Measurements from ENCODE around the gene CDK5RAP3.

DNA sequence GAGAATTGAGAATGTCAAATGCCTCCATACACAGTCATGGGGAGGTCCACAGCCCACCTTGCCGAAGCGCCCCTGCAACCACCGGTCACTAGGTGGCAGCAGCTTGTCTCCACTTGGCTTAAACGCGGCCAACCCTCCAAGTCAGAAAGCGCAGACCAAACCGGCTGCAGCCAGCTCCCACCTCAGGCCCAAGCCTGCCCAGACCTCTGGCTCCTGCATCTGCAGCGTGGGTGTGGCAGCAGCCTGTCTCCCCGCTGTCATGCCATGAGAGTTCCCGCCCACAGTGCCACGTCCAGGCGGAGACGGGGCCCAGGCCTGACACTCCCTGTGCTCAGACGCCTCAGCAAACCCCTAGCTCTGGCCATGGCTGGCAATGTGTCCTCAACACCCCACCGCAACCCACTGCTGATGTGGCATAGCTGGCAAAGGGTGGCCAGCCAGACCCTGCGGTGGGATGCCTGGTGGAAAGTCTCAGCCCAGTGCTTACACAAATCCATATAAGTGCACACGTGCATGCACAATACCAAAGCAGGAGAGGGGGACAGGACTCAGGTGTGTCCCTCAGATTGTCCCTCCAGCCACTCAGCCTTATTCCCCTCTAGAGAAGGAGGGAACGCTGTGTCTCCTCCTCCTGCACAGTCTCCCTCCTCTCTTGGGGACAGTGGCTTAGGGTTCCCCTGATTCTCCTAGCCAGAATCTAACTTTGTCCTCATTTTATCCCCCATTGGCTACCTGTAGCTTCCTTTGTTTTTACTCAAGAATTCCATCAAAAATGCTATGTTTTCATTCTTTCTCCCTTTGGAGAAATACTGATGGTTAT, 55.8 kb downstream of the CDK5RAP3 start:
- TF ChIP-seq EP300 (IDR thresholded peaks at IDR 0.05; ENCODE audit: borderline replicate concordance), result no peak
- TF ChIP-seq TAF1 (IDR thresholded peaks at IDR 0.05; ENCODE audit: low read depth), result no peak
- no peak for TF ChIP-seq REST (IDR thresholded peaks at IDR 0.05; ENCODE audit: low read depth)
- TF ChIP-seq CEBPB (IDR thresholded peaks at IDR 0.05), result no peak
- no peak for TF ChIP-seq FOXM1 (IDR thresholded peaks at IDR 0.05; ENCODE audit: borderline replicate concordance, low read depth)
- TF ChIP-seq CREB1 (IDR thresholded peaks at IDR 0.05; ENCODE audit: low read depth), result no peak
- TF ChIP-seq TCF12 (IDR thresholded peaks at IDR 0.05; ENCODE audit: low read depth), result no peak
- peak; percentile 88 for TF ChIP-seq RAD21 (IDR thresholded peaks at IDR 0.05; ENCODE audit: low read depth)
